A549 treated with AZD2906 at 1 μM for 4 hours (cell line): Measurements from ENCODE around the gene STKLD1. TPM values are rescaled to one million over a fixed set of nuclear protein-coding genes. Genes with fewer than 3 reads are reported as not detected.

Source experiments
- total RNA-seq: library from RNA; stranded (reverse); fragments of 200-300 nt; extraction: Qiagen RNA extraction; gene quantifications from 5 replicates; pipeline ENCODE4 v1.2.3, GENCODE V29; 2022

Gene STKLD1
- total RNA-seq: 0.50 to 0.92 TPM (median 0.64 TPM) in 5 replicates

GRCh38 chr9:133375724-133376654, at the start of gene STKLD1, which contains the start of gene SURF4:
Gene STKLD1, plus strand, starts transcription at chr9:133376366. Its CDS starts 108 bp downstream, at chr9:133376474.
Gene SURF4, minus strand, starts transcription at chr9:133376060. Its CDS starts 91 bp downstream, at chr9:133375969.

GRCh38 chr9:133335924-133336811, 40.0 kb upstream of the STKLD1 start, which contains the start of gene SURF6:
Gene SURF6, minus strand, starts transcription at chr9:133336188. Its CDS starts 56 bp downstream, at chr9:133336132.

GRCh38 chr9:133347985-133348717, 28.0 kb upstream of the STKLD1 start, which contains the start of the genes MED22 and RPL7A:
Gene MED22, minus strand, starts transcription at chr9:133348131. Its CDS starts 1,469 bp downstream, at chr9:133346662.
Gene RPL7A, plus strand, starts transcription at chr9:133348218. Its CDS starts 26 bp downstream, at chr9:133348244.

GRCh38 chr9:133356391-133357091, 19.6 kb upstream of the STKLD1 start, which contains the start of the genes SURF1 and SURF2:
Gene SURF1, minus strand, starts transcription at chr9:133356487. Its CDS starts 34 bp downstream, at chr9:133356453.
Gene SURF2, plus strand, starts transcription at chr9:133356550. Its CDS starts 43 bp downstream, at chr9:133356593.

DNA sequence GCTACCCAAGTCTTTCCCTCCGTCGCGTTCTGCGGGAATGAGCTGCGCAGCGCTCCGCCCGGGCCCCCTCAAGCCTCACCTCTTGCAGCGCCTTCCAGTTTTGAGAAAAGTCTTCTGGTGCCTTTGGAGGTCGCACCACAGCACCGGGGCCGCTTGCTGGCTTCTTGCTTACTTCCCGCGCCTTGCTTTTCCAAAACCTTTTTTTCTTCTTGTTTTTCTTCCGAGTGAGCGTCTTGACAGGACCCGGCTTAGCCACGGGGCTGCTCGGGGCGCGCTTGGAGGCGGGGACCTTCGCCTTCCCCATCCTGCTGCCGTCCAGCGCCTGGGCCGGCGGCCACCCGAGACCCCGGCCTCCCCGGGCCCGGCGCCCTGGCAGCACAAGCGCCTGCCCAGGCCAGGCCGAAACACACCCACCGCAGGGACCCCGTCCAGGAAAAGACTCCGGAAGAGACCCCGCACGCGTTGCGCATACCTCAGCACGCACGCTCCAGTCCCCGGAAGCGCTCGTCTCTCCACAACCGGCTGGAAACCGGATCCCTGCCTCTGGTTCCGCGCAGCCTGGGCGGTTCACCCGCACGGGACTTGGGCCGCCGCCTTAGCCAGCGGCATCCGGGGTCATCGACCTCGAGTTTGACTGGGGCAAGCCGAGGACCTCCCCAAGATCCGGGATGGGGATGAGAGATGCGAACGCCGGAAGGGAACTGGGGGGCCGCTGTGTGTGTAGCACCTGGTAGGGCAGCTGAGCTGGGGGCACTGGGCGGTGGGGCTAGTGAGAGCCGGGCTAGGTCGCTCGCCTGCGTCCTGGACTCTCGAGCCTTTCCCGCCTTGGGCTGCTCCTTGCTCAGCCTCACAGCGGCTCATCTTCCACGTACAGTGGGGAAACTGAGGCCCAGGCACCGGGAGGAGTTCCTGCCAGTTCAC, 41.6 kb downstream of the STKLD1 start, which contains the start of gene REXO4:
Gene REXO4 (minus strand): TSS at position 470 of the 921 bp plus-strand sequence. CDS start 166 bp downstream, at position 304.

GRCh38 chr9:133421615-133422542, 45.7 kb downstream of the STKLD1 start, which contains the start of gene ADAMTS13:
Gene ADAMTS13, plus strand, starts transcription at chr9:133422367. Its CDS starts 77 bp downstream, at chr9:133422444.

Other genes with a start within 250 kb of the STKLD1 start
- gene GBGT1, start 212.5 kb upstream of the STKLD1 start, total RNA-seq: 1.4 to 2.6 TPM (median 2.0 TPM) in 5 replicates
- gene OBP2B, start 167.1 kb upstream of the STKLD1 start, total RNA-seq: not detected in 5 replicates
- not detected in 5 replicates for gene ABO, start 101.2 kb upstream of the STKLD1 start, total RNA-seq
- gene SURF6, start 40.2 kb upstream of the STKLD1 start, total RNA-seq: 22.3 to 28.8 TPM (median 25.0 TPM) in 5 replicates
- 23.5 to 32.2 TPM (median 30.0 TPM) in 5 replicates for gene MED22, start 28.2 kb upstream of the STKLD1 start, total RNA-seq
- 3,317 to 3,500 TPM (median 3,431 TPM) in 5 replicates for gene RPL7A, start 28.1 kb upstream of the STKLD1 start, total RNA-seq
- gene SURF1, start 19.9 kb upstream of the STKLD1 start, total RNA-seq: 36.2 to 49.2 TPM (median 42.8 TPM) in 5 replicates
- 37.8 to 53.4 TPM (median 45.4 TPM) in 5 replicates for gene SURF2, start 19.8 kb upstream of the STKLD1 start, total RNA-seq
- gene SURF4, start 306 bp upstream of the STKLD1 start, total RNA-seq: 187 to 197 TPM (median 194 TPM) in 5 replicates
- 29.2 to 36.5 TPM (median 33.6 TPM) in 5 replicates for gene REXO4, start 41.6 kb downstream of the STKLD1 start, total RNA-seq
- gene ADAMTS13, start 46.0 kb downstream of the STKLD1 start, total RNA-seq: 0.31 to 0.63 TPM (median 0.60 TPM) in 5 replicates
- 4.2 to 5.3 TPM (median 4.5 TPM) in 5 replicates for gene CACFD1, start 83.6 kb downstream of the STKLD1 start, total RNA-seq
- 17.1 to 21.5 TPM (median 19.5 TPM) in 5 replicates for gene SLC2A6, start 102.7 kb downstream of the STKLD1 start, total RNA-seq
- not detected in 5 replicates for gene MYMK, start 148.6 kb downstream of the STKLD1 start, total RNA-seq
- gene ADAMTSL2, start 158.3 kb downstream of the STKLD1 start, total RNA-seq: not detected in 5 replicates
- gene FAM163B, start 233.0 kb downstream of the STKLD1 start, total RNA-seq: not detected in 5 replicates